Measurements from ENCODE around the gene PRICKLE2.

GRCh38 chr3:64184621-64185020 is 40.6 kb downstream of the PRICKLE2 start:
- TF ChIP-seq, protein P1, sequence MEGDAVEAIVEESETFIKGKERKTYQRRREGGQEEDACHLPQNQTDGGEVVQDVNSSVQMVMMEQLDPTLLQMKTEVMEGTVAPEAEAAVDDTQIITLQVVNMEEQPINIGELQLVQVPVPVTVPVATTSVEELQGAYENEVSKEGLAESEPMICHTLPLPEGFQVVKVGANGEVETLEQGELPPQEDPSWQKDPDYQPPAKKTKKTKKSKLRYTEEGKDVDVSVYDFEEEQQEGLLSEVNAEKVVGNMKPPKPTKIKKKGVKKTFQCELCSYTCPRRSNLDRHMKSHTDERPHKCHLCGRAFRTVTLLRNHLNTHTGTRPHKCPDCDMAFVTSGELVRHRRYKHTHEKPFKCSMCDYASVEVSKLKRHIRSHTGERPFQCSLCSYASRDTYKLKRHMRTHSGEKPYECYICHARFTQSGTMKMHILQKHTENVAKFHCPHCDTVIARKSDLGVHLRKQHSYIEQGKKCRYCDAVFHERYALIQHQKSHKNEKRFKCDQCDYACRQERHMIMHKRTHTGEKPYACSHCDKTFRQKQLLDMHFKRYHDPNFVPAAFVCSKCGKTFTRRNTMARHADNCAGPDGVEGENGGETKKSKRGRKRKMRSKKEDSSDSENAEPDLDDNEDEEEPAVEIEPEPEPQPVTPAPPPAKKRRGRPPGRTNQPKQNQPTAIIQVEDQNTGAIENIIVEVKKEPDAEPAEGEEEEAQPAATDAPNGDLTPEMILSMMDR (IDR thresholded peaks at IDR 0.05), result no peak
- TF ChIP-seq ZNF219 (CRISPR knock-in tag; IDR thresholded peaks at IDR 0.05; ENCODE audit: borderline replicate concordance), result no peak
- TF ChIP-seq, protein P2, sequence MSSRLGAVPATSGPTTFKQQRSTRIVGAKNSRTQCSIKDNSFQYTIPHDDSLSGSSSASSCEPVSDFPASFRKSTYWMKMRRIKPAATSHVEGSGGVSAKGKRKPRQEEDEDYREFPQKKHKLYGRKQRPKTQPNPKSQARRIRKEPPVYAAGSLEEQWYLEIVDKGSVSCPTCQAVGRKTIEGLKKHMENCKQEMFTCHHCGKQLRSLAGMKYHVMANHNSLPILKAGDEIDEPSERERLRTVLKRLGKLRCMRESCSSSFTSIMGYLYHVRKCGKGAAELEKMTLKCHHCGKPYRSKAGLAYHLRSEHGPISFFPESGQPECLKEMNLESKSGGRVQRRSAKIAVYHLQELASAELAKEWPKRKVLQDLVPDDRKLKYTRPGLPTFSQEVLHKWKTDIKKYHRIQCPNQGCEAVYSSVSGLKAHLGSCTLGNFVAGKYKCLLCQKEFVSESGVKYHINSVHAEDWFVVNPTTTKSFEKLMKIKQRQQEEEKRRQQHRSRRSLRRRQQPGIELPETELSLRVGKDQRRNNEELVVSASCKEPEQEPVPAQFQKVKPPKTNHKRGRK (CRISPR knock-in tag; IDR thresholded peaks at IDR 0.05; ENCODE audit: borderline replicate concordance), result no peak
- TF ChIP-seq ATF2 (CRISPR knock-in tag; IDR thresholded peaks at IDR 0.05; ENCODE audit: borderline replicate concordance, low read depth), result no peak
- TF ChIP-seq AFF4 (CRISPR knock-in tag; IDR thresholded peaks at IDR 0.05; ENCODE audit: borderline replicate concordance), result no peak
- TF ChIP-seq SMAD4 (CRISPR knock-in tag; IDR thresholded peaks at IDR 0.05), result no peak
- no peak for TF ChIP-seq ZSCAN18 (CRISPR knock-in tag; IDR thresholded peaks at IDR 0.05)
- TF ChIP-seq PREB (CRISPR knock-in tag; IDR thresholded peaks at IDR 0.05; ENCODE audit: borderline replicate concordance), result no peak
- no peak for TF ChIP-seq CBFB (CRISPR knock-in tag; IDR thresholded peaks at IDR 0.05; ENCODE audit: low read depth)
- TF ChIP-seq ETV6 (CRISPR knock-in tag; IDR thresholded peaks at IDR 0.05), result no peak
- TF ChIP-seq NR2C2 (CRISPR knock-in tag; IDR thresholded peaks at IDR 0.05), result no peak
- no peak for TF ChIP-seq ZNF423 (CRISPR knock-in tag; IDR thresholded peaks at IDR 0.05)
- TF ChIP-seq, protein P3, sequence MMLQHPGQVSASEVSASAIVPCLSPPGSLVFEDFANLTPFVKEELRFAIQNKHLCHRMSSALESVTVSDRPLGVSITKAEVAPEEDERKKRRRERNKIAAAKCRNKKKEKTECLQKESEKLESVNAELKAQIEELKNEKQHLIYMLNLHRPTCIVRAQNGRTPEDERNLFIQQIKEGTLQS (CRISPR knock-in tag; conservative IDR thresholded peaks at IDR 0.05), result no peak
